HepG2 (cell line): ENCODE measurements around the gene CHDH. TPM values are rescaled to one million over a fixed set of nuclear protein-coding genes. Genes with fewer than 3 reads are reported as not detected.
A peak's percentile ranks its signal among the peaks of the same experiment; 100 is the strongest.

ENCODE experiments used
- ATF7-NPFF ChIP-seq: sonication (generic); formaldehyde crosslinking; IDR thresholded peaks from 2 replicates; pipeline ENCODE4 v1.8.1; 2023; ENCODE audit warnings: mild to moderate bottlenecking, low read depth, missing genetic modification reagents, moderate library complexity
- GATAD1 ChIP-seq: IDR thresholded peaks from 2 replicates; pipeline ENCODE4 v1.6.1; 2016; ENCODE audit warnings: missing genetic modification reagents, missing compliant biosample characterization
- GMEB1 ChIP-seq: sonication (generic); formaldehyde crosslinking; IDR thresholded peaks from 2 replicates; pipeline ENCODE4 v1.5.1; 2020; ENCODE audit warnings: missing genetic modification reagents, mild to moderate bottlenecking, borderline replicate concordance
- HCFC1 ChIP-seq: fragments of 150-350 bp; IDR thresholded peaks from 2 replicates; pipeline ENCODE4 v1.6.1; 2014; ENCODE audit warnings: low read depth, low read length
- NRL ChIP-seq: sonication (generic); formaldehyde crosslinking; IDR thresholded peaks from 2 replicates; pipeline ENCODE4 v1.5.0; 2020; ENCODE audit warnings: missing genetic modification reagents, mild to moderate bottlenecking, moderate library complexity, borderline replicate concordance
- PAXIP1 ChIP-seq: sonication (generic); formaldehyde crosslinking; conservative IDR thresholded peaks from 2 replicates; pipeline ENCODE4 v1.4.0; 2020; ENCODE audit warnings: mild to moderate bottlenecking, missing genetic modification reagents, moderate library complexity
- SMARCE1 ChIP-seq: fragments of 450-650 bp; IDR thresholded peaks from 2 replicates; pipeline ENCODE4 v1.6.1; 2017; ENCODE audit warnings: borderline replicate concordance
- SP4 ChIP-seq: sonication (generic); formaldehyde crosslinking; IDR thresholded peaks from 2 replicates; pipeline ENCODE4 v1.8.1; 2023; ENCODE audit warnings: mild to moderate bottlenecking, missing genetic modification reagents
- SP5 ChIP-seq: IDR thresholded peaks from 2 replicates; pipeline ENCODE4 v1.6.1; 2016; ENCODE audit warnings: low read depth, borderline replicate concordance
- SRY ChIP-seq: sonication (generic); formaldehyde crosslinking; IDR thresholded peaks from 2 replicates; pipeline ENCODE4 v1.8.0; 2022; ENCODE audit warnings: mild to moderate bottlenecking, missing genetic modification reagents
- STAT5B ChIP-seq: sonication (generic); formaldehyde crosslinking; IDR thresholded peaks from 2 replicates; pipeline ENCODE4 v1.4.0; 2020; ENCODE audit warnings: missing genetic modification reagents
- ZMYM2 ChIP-seq: sonication (generic); formaldehyde crosslinking; IDR thresholded peaks from 2 replicates; pipeline ENCODE4 v1.8.0; 2022; ENCODE audit warnings: mild to moderate bottlenecking, missing genetic modification reagents
- ZNF18 ChIP-seq: sonication (generic); formaldehyde crosslinking; IDR thresholded peaks from 2 replicates; pipeline ENCODE4 v1.8.0; 2022; ENCODE audit warnings: mild to moderate bottlenecking, missing genetic modification reagents; ENCODE audit not compliant: insufficient replicate concordance
- ZNF207 ChIP-seq: fragments of 450-650 bp; IDR thresholded peaks from 2 replicates; pipeline ENCODE4 v1.6.1; 2016; ENCODE audit warnings: antibody characterized with exemption, borderline replicate concordance
- ZNF234 ChIP-seq: sonication (generic); formaldehyde crosslinking; conservative IDR thresholded peaks from 2 replicates; pipeline ENCODE4 v1.5.1; 2020; ENCODE audit warnings: mild to moderate bottlenecking, missing genetic modification reagents
- ZNF30 ChIP-seq: sonication (generic); formaldehyde crosslinking; IDR thresholded peaks from 2 replicates; pipeline ENCODE4 v1.5.0; 2020; ENCODE audit warnings: mild to moderate bottlenecking, missing genetic modification reagents
- ZNF547 ChIP-seq: sonication (generic); formaldehyde crosslinking; IDR thresholded peaks from 2 replicates; pipeline ENCODE4 v1.5.1; 2020; ENCODE audit warnings: mild to moderate bottlenecking, missing genetic modification reagents
- ZNF550 ChIP-seq: sonication (generic); formaldehyde crosslinking; IDR thresholded peaks from 2 replicates; pipeline ENCODE4 v1.4.0; 2020; ENCODE audit warnings: mild to moderate bottlenecking, missing genetic modification reagents, borderline replicate concordance
- ZNF552 ChIP-seq: sonication (generic); formaldehyde crosslinking; IDR thresholded peaks from 2 replicates; pipeline ENCODE4 v1.9.0; 2022; ENCODE audit warnings: missing genetic modification reagents, mild to moderate bottlenecking, borderline replicate concordance
- ZNF572 ChIP-seq: sonication (generic); formaldehyde crosslinking; IDR thresholded peaks from 2 replicates; pipeline ENCODE4 v1.5.1; 2020; ENCODE audit warnings: mild to moderate bottlenecking, missing genetic modification reagents
- ZNF639 ChIP-seq: conservative IDR thresholded peaks from 2 replicates; pipeline ENCODE4 v1.6.1; 2018; ENCODE audit warnings: missing genetic modification reagents
- polyA plus RNA-seq, 8 experiments: library from polyadenylated mRNA; depleted of rRNA in 3 of 8; stranded (reverse) in 7 of 8; unstranded in 1 of 8; fragments of >200 nt; fragmentation: Illumina TruSeq in 4 of 8; extraction: Trizol in 4 of 8; gene quantifications; 2 replicates each; pipeline versions ENCODE4 v1.2.1 to v1.2.3, GENCODE V29; 2011 to 2016; ENCODE audit warnings: low read depth in 4 of 8, missing spikeins in 1 of 8, mixed read lengths in 1 of 8; ENCODE audit not compliant: insufficient read depth in 1 of 8
- total RNA-seq, 5 experiments: library from RNA; depleted of rRNA; stranded (reverse); fragments of >200 nt; fragmentation: Illumina TruSeq; extraction: Trizol; gene quantifications; 2 replicates each; pipeline ENCODE4 v1.2.3, GENCODE V29; 2016; ENCODE audit warnings: low read depth in 1 of 5

CHDH gene
- total and polyA plus RNA-seq, 2 of the 13 experiments (the other 11 are each of a cell fraction or from before 2014, with no cell fraction given) = 28.1 to 48.9 TPM

GRCh38 chr3:53842436-53843194 lies 3.6 kb downstream of the CHDH start (continued):
- peak; percentile 94 for TF ChIP-seq ZMYM2 (CRISPR knock-in tag)
- no peak for TF ChIP-seq SMARCE1
- TF ChIP-seq NRL (CRISPR knock-in tag) = no peak
- TF ChIP-seq PAXIP1 (CRISPR knock-in tag) = peak; percentile 96
- no peak; the same call in 1 of the 2 replicates for TF ChIP-seq ATF7-NPFF (CRISPR knock-in tag)
- no peak for TF ChIP-seq STAT5B (CRISPR knock-in tag)
- no peak for TF ChIP-seq ZNF207
- peak; percentile 4 for TF ChIP-seq ZNF18
- TF ChIP-seq ZNF550 = no peak
- no peak for TF ChIP-seq ZNF639
- TF ChIP-seq SP5 (CRISPR knock-in tag) = peak; percentile 86
- TF ChIP-seq ZNF547 (CRISPR knock-in tag) = no peak
- TF ChIP-seq GATAD1 (CRISPR knock-in tag) = no peak
- 0 out of 2 replicates have a peak, but pooled peaks have one; percentile 14 for TF ChIP-seq ZNF552 (CRISPR knock-in tag)
- no peak for TF ChIP-seq HCFC1
- TF ChIP-seq SRY (CRISPR knock-in tag) = peak; percentile 72; the same call in 1 of the 2 replicates
- no peak; the same call in 1 of the 2 replicates for TF ChIP-seq SP4 (CRISPR knock-in tag)
- no peak for TF ChIP-seq ZNF30 (CRISPR knock-in tag)
- no peak for TF ChIP-seq ZNF234 (CRISPR knock-in tag)
- TF ChIP-seq GMEB1 = peak; percentile 36; the same call in 1 of the 2 replicates
- peak; percentile 23; the same call in 1 of the 2 replicates for TF ChIP-seq ZNF572 (CRISPR knock-in tag)
